Stimulated activated CD8-positive, alpha-beta memory T cell treated with anti-CD3 and anti-CD28 coated beads, Interleukin-7, amount 100 ng/mL, for 4 hours (primary cell): ENCODE measurements around the gene NDUFA5.
"Not testable (repeated sequence)": the region's sequence is repeated elsewhere in the genome, so short reads cannot be mapped to it uniquely, and the experiment has no call there.

Source experiments
- DNase-seq, 2 donors: peaks; one replicate each; pipeline ENCODE4 v3.0.0-alpha.2; 2020; ENCODE audit warnings: low read depth in 2 of 2

Gene NDUFA5

GRCh38 chr7:123557016-123557397 is 611 bp downstream of the NDUFA5 start:
- DNase-seq = no peak

GRCh38 chr7:123555484-123555883 is 2.1 kb downstream of the NDUFA5 start:
- DNase-seq = no peak

- DNase-seq = no peak
Observed at GRCh38 chr7:123553159-123553558, 4.5 kb downstream of the NDUFA5 start.

GRCh38 chr7:123552641-123553040 is 5.0 kb downstream of the NDUFA5 start:
- no peak for DNase-seq

GRCh38 chr7:123552134-123552533 is 5.5 kb downstream of the NDUFA5 start:
- DNase-seq = not testable (repeated sequence)

- no peak for DNase-seq
Observed at GRCh38 chr7:123548406-123548805, 9.2 kb downstream of the NDUFA5 start.

- DNase-seq = no peak
Observed at GRCh38 chr7:123539871-123540270, 17.7 kb downstream of the NDUFA5 start.

- no peak for DNase-seq
Observed at GRCh38 chr7:123538897-123539296, 18.7 kb downstream of the NDUFA5 start.

- no peak for DNase-seq
Observed at GRCh38 chr7:123538189-123538714, 19.4 kb downstream of the NDUFA5 start.

- no peak for DNase-seq
Observed at GRCh38 chr7:123537026-123537642, 20.5 kb downstream of the NDUFA5 start.

GRCh38 chr7:123535517-123535916 is 22.1 kb downstream of the NDUFA5 start:
- DNase-seq = no peak

GRCh38 chr7:123534383-123535260 is 23.0 kb downstream of the NDUFA5 start, which contains the start of gene IQUB:
Gene IQUB, minus strand, starts transcription at chr7:123534595. Its CDS starts 22,255 bp downstream, at chr7:123512340.
- peak; percentile 93 to 94 for DNase-seq

- no peak for DNase-seq
Observed at GRCh38 chr7:123533929-123534382, 23.7 kb downstream of the NDUFA5 start.

GRCh38 chr7:123533553-123533917 is 24.1 kb downstream of the NDUFA5 start:
- DNase-seq = no peak

GRCh38 chr7:123532788-123533552 is 24.6 kb downstream of the NDUFA5 start:
- not testable (repeated sequence) for DNase-seq

GRCh38 chr7:123532343-123532742 is 25.3 kb downstream of the NDUFA5 start:
- not testable (repeated sequence) for DNase-seq

- DNase-seq = not testable (repeated sequence)
Observed at GRCh38 chr7:123530035-123530591, 27.5 kb downstream of the NDUFA5 start.

- no peak for DNase-seq
Observed at GRCh38 chr7:123528265-123528664, 29.4 kb downstream of the NDUFA5 start.

GRCh38 chr7:123527712-123528225 is 29.8 kb downstream of the NDUFA5 start:
- not testable (repeated sequence) for DNase-seq

GRCh38 chr7:123526533-123526932 is 31.1 kb downstream of the NDUFA5 start:
- DNase-seq = not testable (repeated sequence)

- DNase-seq = no peak
Observed at GRCh38 chr7:123522066-123522465, 35.6 kb downstream of the NDUFA5 start.
